IMR-90 (cell line): ENCODE data around the gene NT5DC3. TPM values are rescaled to one million over a fixed set of nuclear protein-coding genes. Genes with fewer than 3 reads are reported as not detected.

Source experiments
- ATAC-seq: fragments of 200-7000 bp; cut with Tn5 transposase; 2 replicates; pipeline ENCODE4 v1.9.1; 2020; ENCODE audit warnings: low read depth, mild to moderate bottlenecking, moderate library complexity
- BruUV-seq: library from RNA; stranded (reverse); fragments of 400-500 nt; replicated peaks from 2 replicates; lab custom pipeline; 2021; lab: Mats Ljungman, UMichigan
- CTCF ChIA-PET: fragments of 300-600 bp; formaldehyde crosslinking; extraction: SDS; loops from one replicate; lab custom pipeline; 2021; ENCODE audit warnings: antibody characterized with exemption; lab: Yijun Ruan, JAX
- POLR2A ChIA-PET: fragments of 300-600 bp; sonication (Branson Sonifier 250); formaldehyde crosslinking; loops from one replicate; lab custom pipeline; 2022; ENCODE audit warnings: antibody characterized with exemption; ENCODE audit not compliant: unreplicated experiment; lab: Charles Lee
- DNase-seq: peaks from one replicate; pipeline ENCODE4 v3.0.0; 2013
- H2AFZ ChIP-seq: replicated peaks from 2 replicates; pipeline ENCODE3; 2013; ENCODE audit warnings: low read length, mild to moderate bottlenecking; ENCODE audit not compliant: poor library complexity
- H2AK5ac ChIP-seq: 2 replicates; pipeline ENCODE4 v1.6.1; 2013; ENCODE audit warnings: low read depth, low read length, inconsistent platforms
- H2AK9ac ChIP-seq: replicated peaks from 2 replicates; pipeline ENCODE3; 2013; ENCODE audit warnings: mild to moderate bottlenecking, low read depth, low read length, moderate library complexity; ENCODE audit not compliant: poor library complexity
- H2BK120ac ChIP-seq: 2 replicates; pipeline ENCODE4 v1.6.1; 2013; ENCODE audit warnings: low read depth, low read length, inconsistent platforms
- H2BK15ac ChIP-seq: 3 replicates; pipeline ENCODE4 v1.6.1; 2013; ENCODE audit warnings: low read depth, low read length, inconsistent platforms
- H2BK20ac ChIP-seq: 2 replicates; pipeline ENCODE4 v1.6.1; 2013; ENCODE audit warnings: low read depth, mild to moderate bottlenecking, inconsistent platforms, low read length, moderate library complexity
- H2BK5ac ChIP-seq: 2 replicates; pipeline ENCODE4 v1.6.1; 2013; ENCODE audit warnings: mild to moderate bottlenecking, low read depth, low read length, inconsistent platforms; ENCODE audit not compliant: poor library complexity, severe bottlenecking
- H3K14ac ChIP-seq: replicated peaks from 2 replicates; pipeline ENCODE4 v1.6.1; 2013; ENCODE audit warnings: low read depth, low read length, inconsistent platforms
- H3K18ac ChIP-seq: 2 replicates; pipeline ENCODE4 v1.6.1; 2013; ENCODE audit warnings: low read depth, low read length, control low read depth
- H3K23ac ChIP-seq: 2 replicates; pipeline ENCODE4 v1.6.1; 2013; ENCODE audit warnings: low read depth, low read length, inconsistent platforms
- H3K27ac ChIP-seq: 2 replicates; pipeline ENCODE4 v1.5.1; 2013; ENCODE audit warnings: mild to moderate bottlenecking, control low read depth, low read length; ENCODE audit not compliant: insufficient read depth
- H3K27me3 ChIP-seq: 2 replicates; pipeline ENCODE4 v1.6.1; 2013; ENCODE audit warnings: low read length; ENCODE audit not compliant: control insufficient read depth, insufficient read depth
- H3K36me3 ChIP-seq: 2 replicates; pipeline ENCODE4 v1.6.1; 2013; ENCODE audit warnings: low read length, mixed read lengths; ENCODE audit not compliant: control insufficient read depth, insufficient read depth
- H3K4ac ChIP-seq: 2 replicates; pipeline ENCODE4 v1.6.1; 2013; ENCODE audit warnings: low read depth, low read length, inconsistent platforms
- H3K4me1 ChIP-seq: 2 replicates; pipeline ENCODE4 v1.6.1; 2013; ENCODE audit warnings: low read length, mixed read lengths; ENCODE audit not compliant: control insufficient read depth, insufficient read depth
- H3K4me2 ChIP-seq: 2 replicates; pipeline ENCODE4 v1.6.1; 2013; ENCODE audit warnings: low read depth, mild to moderate bottlenecking, control low read depth, low read length, moderate library complexity
- H3K4me3 ChIP-seq: 2 replicates; pipeline ENCODE4 v1.5.1; 2013; ENCODE audit warnings: low read depth, mild to moderate bottlenecking, control low read depth, low read length, moderate library complexity; ENCODE audit not compliant: insufficient read depth
- H3K56ac ChIP-seq: 2 replicates; pipeline ENCODE4 v1.6.1; 2013; ENCODE audit warnings: low read length, inconsistent platforms; ENCODE audit not compliant: insufficient read depth; ENCODE audit errors: extremely low read depth
- H3K79me1 ChIP-seq, 2 experiments: 2 replicates each; pipeline ENCODE4 v1.6.1; 2013; ENCODE audit warnings: low read length in 2 of 2, inconsistent platforms in 1 of 2, low read depth in 1 of 2
- H3K9ac ChIP-seq: 2 replicates; pipeline ENCODE4 v1.6.1; 2013; ENCODE audit warnings: low read depth, low read length, control low read depth
- H3K9me1 ChIP-seq: 2 replicates; pipeline ENCODE4 v1.6.1; 2013; ENCODE audit warnings: low read length, inconsistent platforms; ENCODE audit not compliant: insufficient read depth
- H3K9me3 ChIP-seq: 2 replicates; pipeline ENCODE4 v1.6.1; 2013; ENCODE audit warnings: low read length; ENCODE audit not compliant: control insufficient read depth, insufficient read depth
- H4K20me1 ChIP-seq: 2 replicates; pipeline ENCODE4 v1.6.1; 2013; ENCODE audit warnings: low read length, inconsistent platforms; ENCODE audit not compliant: insufficient read depth
- H4K5ac ChIP-seq: 2 replicates; pipeline ENCODE4 v1.6.1; 2013; ENCODE audit warnings: mild to moderate bottlenecking, low read depth, low read length, control low read depth
- H4K8ac ChIP-seq, 2 experiments: 2 replicates each; pipeline ENCODE4 v1.6.1; 2013; ENCODE audit warnings: low read depth in 2 of 2, low read length in 2 of 2, control low read depth in 1 of 2, inconsistent platforms in 1 of 2
- H4K91ac ChIP-seq: 2 replicates; pipeline ENCODE4 v1.6.1; 2013; ENCODE audit warnings: low read depth, low read length, inconsistent platforms; ENCODE audit not compliant: insufficient read depth
- BHLHE40 ChIP-seq: fragments of 150-350 bp; IDR thresholded peaks from 2 replicates; pipeline ENCODE4 v1.6.1; 2016; ENCODE audit warnings: mild to moderate bottlenecking, low read depth, low read length
- CEBPB ChIP-seq: IDR thresholded peaks from 2 replicates; pipeline ENCODE4 v1.6.1; 2012; ENCODE audit warnings: low read depth, low read length, improper control_type of control experiment
- CHD1 ChIP-seq: IDR thresholded peaks from 2 replicates; pipeline ENCODE4 v1.6.1; 2012; ENCODE audit warnings: low read depth, low read length, improper control_type of control experiment
- CTCF ChIP-seq: conservative IDR thresholded peaks from 2 replicates; pipeline ENCODE4 v1.5.1; 2012; ENCODE audit warnings: mild to moderate bottlenecking, low read depth, low read length, improper control_type of control experiment
- FOS ChIP-seq: fragments of 150-350 bp; IDR thresholded peaks from 2 replicates; pipeline ENCODE4 v1.6.1; 2016; ENCODE audit warnings: low read depth, low read length
- MAFK ChIP-seq: IDR thresholded peaks from 2 replicates; pipeline ENCODE4 v1.6.1; 2012; ENCODE audit warnings: low read depth, low read length, improper control_type of control experiment
- POLR2A ChIP-seq: IDR thresholded peaks from 2 replicates; pipeline ENCODE4 v1.6.1; 2012; ENCODE audit warnings: mild to moderate bottlenecking, low read depth, low read length
- RFX5 ChIP-seq: IDR thresholded peaks from 2 replicates; pipeline ENCODE4 v1.8.0; 2012; ENCODE audit warnings: low read depth, mild to moderate bottlenecking, low read length, moderate library complexity
- SMC3 ChIP-seq: fragments of 150-350 bp; IDR thresholded peaks from 2 replicates; pipeline ENCODE4 v1.6.1; 2016; ENCODE audit warnings: low read depth, mild to moderate bottlenecking, antibody characterized with exemption, low read length, moderate library complexity
- WGBS, 2 experiments: methylation state at CpG; one replicate each; pipeline versions ENCODE4 v1.1.5 to v1.1.7; 2013; ENCODE audit warnings: missing lambda C conversion rate in 2 of 2; ENCODE audit not compliant: insufficient read length in 1 of 2; ENCODE audit errors: extremely low coverage in 2 of 2; 5-methylcytosine and 5-hydroxymethylcytosine counted together
- dilution Hi-C: fragments of 300-500 bp; cut with HindIII; formaldehyde crosslinking; loops from one replicate; pipeline ENCODE4 v1.14.3; 2018; ENCODE audit warnings: low sequenced_read_pairs; ENCODE audit not compliant: unreplicated experiment
- in situ Hi-C: fragments of 300-500 bp; cut with MboI; formaldehyde crosslinking; loops from 3 replicates; pipeline ENCODE4 v1.14.3; 2019; ENCODE audit warnings: low sequenced_read_pairs, inconsistent platforms, mixed read lengths
- intact Hi-C: fragments of 100-400 bp; cut with micrococcal nuclease; formaldehyde crosslinking; loops from 2 replicates; pipeline ENCODE4 v1.10.0; 2022
- polyA plus RNA-seq, 3 experiments: library from polyadenylated mRNA; depleted of rRNA; stranded (reverse); fragments of >200 nt; gene quantifications; 2 replicates each; pipeline ENCODE4 v1.2.3, GENCODE V29; 2012; ENCODE audit warnings: low replicate concordance in 1 of 3
- total RNA-seq: library from RNA; depleted of rRNA; stranded (reverse); fragments of >200 nt; gene quantifications from 2 replicates; pipeline ENCODE4 v1.2.3, GENCODE V29; 2012
- TF ChIP-seq, protein P1 (sequence below): fragments of 150-350 bp; IDR thresholded peaks from 2 replicates; pipeline ENCODE4 v1.6.1; 2016; ENCODE audit warnings: low read depth, mild to moderate bottlenecking, low read length, moderate library complexity, borderline replicate concordance

NT5DC3 gene
- total and polyA plus RNA-seq, 2 of the 4 experiments (the other 2 are of a cell fraction): 7.3 to 17.6 TPM

- Histone ChIP-seq H2BK5ac (no peak overlapping the region), H2BK15ac (no peak overlapping the region), H2AK9ac (no peak overlapping the region), H3K4me2 (no peak overlapping the region), H3K36me3 (no peaks in the 10 kb centered on the region), H3K27me3 (peaks cover 3% of the 10 kb centered on the region), H3K18ac (no peak overlapping the region), H4K8ac (no peak overlapping the region), H3K4ac (no peak overlapping the region), H3K9ac (no peak overlapping the region), H3K4me3 (no peak overlapping the region), H3K23ac (no peak overlapping the region), H4K91ac (no peak overlapping the region), H3K27ac (no peak overlapping the region), H3K79me1 (no peaks in the 10 kb centered on the region), H2AK5ac (no peak overlapping the region), H2BK20ac (no peak overlapping the region), H3K14ac (no peak overlapping the region), H3K9me1 (no peaks in the 10 kb centered on the region), H4K20me1 (no peaks in the 10 kb centered on the region), H4K5ac (no peak overlapping the region), H2BK120ac (no peak overlapping the region), H3K56ac (no peak overlapping the region), H3K9me3 (no peaks in the 10 kb centered on the region), H3K4me1 (no peaks in the 10 kb centered on the region), H2AFZ (no peak overlapping the region)
- no peak for DNase-seq
- ATAC-seq: no peak
- WGBS, 2 experiments: no CpG with 5 or more reads among the region's 1 CpG
- BruUV-seq: no TSS peak
- ChIA-PET POLR2A (no interaction called here), CTCF (no interaction called here)
- intact Hi-C loops: loop anchor here (5.0 kb wide), 1 partner anchor 919 kb away; no protein-coding TSS in a partner anchor
- in situ Hi-C loops: no loop called here
- dilution Hi-C loops: no loop called here
- TF ChIP-seq BHLHE40 (no peak), RFX5 (no peak), CTCF (no peak), POLR2A (no peak), CEBPB (no peak), FOS (no peak), SMC3 (no peak), CHD1 (no peak), MAFK (no peak)
- TF ChIP-seq, protein P1, sequence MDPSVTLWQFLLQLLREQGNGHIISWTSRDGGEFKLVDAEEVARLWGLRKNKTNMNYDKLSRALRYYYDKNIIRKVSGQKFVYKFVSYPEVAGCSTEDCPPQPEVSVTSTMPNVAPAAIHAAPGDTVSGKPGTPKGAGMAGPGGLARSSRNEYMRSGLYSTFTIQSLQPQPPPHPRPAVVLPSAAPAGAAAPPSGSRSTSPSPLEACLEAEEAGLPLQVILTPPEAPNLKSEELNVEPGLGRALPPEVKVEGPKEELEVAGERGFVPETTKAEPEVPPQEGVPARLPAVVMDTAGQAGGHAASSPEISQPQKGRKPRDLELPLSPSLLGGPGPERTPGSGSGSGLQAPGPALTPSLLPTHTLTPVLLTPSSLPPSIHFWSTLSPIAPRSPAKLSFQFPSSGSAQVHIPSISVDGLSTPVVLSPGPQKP: no peak
Observed at GRCh38 chr12:103737881-103738280, 103.2 kb downstream of the NT5DC3 start.
